Sciatic nerve (tissue), 2 donors: ENCODE results near the gene SERPINA5. TPM values are rescaled to one million over a fixed set of nuclear protein-coding genes. Genes with fewer than 3 reads are reported as not detected.

Experiments used
- ATAC-seq: fragments of 200-7000 bp; cut with Tn5 transposase; one replicate; pipeline ENCODE4 v1.9.1; 2020; ENCODE audit warnings: mild to moderate bottlenecking, moderate library complexity
- DNase-seq: peaks from one replicate; pipeline ENCODE4 v3.0.0-alpha.2; 2020; ENCODE audit warnings: low spot score
- intact Hi-C: fragments of 100-400 bp; cut with DNase I; formaldehyde crosslinking; loops from one replicate; pipeline ENCODE4 v1.14.2; 2022
- total RNA-seq: library from RNA; stranded (reverse); fragmentation: NEBNext Ultra II Directional; extraction: Animal tissue kit (Norgen Biotek cat#: 25700); gene quantifications from one replicate; pipeline ENCODE4 v1.2.1, GENCODE V29; 2021
- donor health status: DM: no; HTN: no; CAD: no.
- donor health status: DM: no; HTN: no; CAD: no.

The SERPINA5 gene
- total RNA-seq, 1 donor from 2014 or later = 8.8 TPM

DNA sequence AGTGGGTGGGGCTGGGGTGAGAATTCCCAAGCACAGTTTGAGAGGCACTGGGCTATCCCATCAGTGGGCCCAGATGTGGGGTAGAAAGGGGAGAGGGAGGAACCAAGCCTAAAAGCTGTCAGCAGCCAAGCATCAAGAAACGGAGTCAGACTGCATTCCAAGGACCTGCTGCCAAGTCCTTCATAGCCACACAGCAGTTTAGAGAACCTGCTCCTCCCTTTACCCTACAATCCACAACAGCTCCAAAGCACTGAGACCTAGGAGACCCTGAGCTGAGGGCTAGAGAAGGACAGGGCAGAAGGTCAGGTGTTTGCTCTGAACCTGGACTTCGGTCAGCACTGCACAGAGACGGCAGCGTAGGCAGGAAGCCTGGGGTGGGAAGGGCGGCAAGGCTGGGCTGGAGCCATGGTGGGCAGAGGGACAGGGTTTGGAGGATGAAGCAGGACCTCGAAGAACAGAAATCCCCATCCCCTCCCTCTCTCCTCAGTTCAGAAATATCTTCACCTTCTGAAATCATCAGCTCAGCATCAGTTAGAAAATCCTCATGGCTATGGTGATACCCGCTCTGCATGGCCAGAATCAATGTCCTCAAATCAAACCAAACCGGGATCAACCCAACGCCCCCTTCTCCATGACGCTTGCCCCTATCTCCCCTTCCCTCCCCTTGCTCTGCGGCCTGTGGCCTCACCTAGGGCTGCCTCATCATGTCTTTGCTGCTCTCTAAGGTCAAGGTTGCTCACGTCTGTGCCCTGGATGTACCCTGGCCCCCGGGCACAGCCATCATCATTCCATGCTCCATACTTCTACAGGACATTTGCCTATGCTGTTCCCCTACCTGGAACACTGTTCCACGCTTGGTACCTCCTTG, 32.9 kb upstream of the SERPINA5 start:
- ATAC-seq = peak; percentile 30
- no peak for DNase-seq
- intact Hi-C loops = no loop called here

- intact Hi-C loops = no loop called here
- DNase-seq (peak; percentile 85), ATAC-seq (peak; percentile 92)
Observed at GRCh38 chr14:94548999-94549985, 31.9 kb upstream of the SERPINA5 start.

DNA sequence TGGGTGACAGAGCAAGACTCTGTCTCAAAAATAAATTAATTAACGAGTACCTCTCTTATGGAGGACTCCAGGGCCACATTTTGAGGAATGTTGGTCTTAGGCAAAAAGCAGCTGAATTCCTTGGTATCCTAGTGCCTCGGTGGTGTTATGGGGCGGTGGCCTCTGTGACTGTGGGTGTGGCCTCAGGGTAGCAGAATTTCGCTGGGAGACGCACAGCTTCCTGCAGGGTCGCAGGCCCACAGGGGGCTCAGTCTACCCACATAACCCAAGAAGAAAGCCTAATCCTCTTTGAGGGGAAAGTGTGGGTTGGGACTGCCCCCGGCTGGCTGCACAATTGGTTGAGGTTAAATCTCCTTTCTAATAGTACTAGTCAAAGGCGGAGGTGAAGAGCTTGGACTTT, 31.2 kb upstream of the SERPINA5 start:
- ATAC-seq = no peak
- no peak for DNase-seq
- intact Hi-C loops = no loop called here

- intact Hi-C loops = no loop called here
- DNase-seq (no peak), ATAC-seq (no peak)
Observed at GRCh38 chr14:94555991-94556390, 25.2 kb upstream of the SERPINA5 start.

DNA sequence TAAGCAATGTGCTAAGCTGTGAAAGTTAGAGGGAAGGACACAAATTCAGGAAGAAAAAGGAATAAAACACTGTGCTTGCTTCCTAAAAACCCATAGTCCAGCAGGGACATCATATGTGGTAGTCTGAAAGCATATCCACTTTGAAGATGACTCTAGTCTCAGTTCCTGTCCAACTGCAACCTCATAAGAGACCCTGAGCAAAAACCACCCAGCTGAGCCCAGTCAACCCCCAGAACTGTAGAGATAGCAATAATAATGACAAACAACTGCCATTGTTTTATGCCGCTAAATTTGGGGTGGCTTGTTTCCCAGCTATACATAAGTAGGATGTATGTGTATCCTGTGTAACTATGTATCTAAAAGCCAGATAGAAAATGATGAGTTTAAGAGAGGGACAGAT, 23.9 kb upstream of the SERPINA5 start:
- no peak for ATAC-seq
- no peak for DNase-seq
- intact Hi-C loops = no loop called here

DNA sequence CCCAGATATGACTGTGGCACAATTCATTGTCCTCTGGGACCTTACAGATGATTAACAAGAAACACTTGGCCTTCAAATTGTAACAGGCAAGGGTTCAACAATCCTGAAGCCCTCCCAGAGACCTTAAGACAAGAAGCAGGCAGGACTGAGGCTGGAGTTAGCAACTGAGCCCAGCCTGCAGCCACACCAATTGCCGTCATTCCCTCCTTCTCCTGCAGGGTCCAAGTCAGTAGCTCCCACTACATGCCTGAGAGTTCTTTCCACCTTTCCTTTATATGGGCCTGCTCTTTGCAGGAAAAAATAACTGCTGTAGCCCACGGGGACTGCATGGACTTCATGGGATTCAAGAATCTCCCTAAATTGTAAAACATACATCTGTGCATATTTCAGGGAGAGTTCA, 22.4 kb upstream of the SERPINA5 start:
- ATAC-seq = no peak
- DNase-seq = no peak
- intact Hi-C loops = no loop called here

- DNase-seq (no peak), ATAC-seq (no peak)
- intact Hi-C loops = no loop called here
Observed at GRCh38 chr14:94559638-94560290, 21.5 kb upstream of the SERPINA5 start.

GRCh38 chr14:94560291-94560665, 20.9 kb upstream of the SERPINA5 start:
- DNase-seq = no peak
- intact Hi-C loops = no loop called here
- ATAC-seq = no peak

DNA sequence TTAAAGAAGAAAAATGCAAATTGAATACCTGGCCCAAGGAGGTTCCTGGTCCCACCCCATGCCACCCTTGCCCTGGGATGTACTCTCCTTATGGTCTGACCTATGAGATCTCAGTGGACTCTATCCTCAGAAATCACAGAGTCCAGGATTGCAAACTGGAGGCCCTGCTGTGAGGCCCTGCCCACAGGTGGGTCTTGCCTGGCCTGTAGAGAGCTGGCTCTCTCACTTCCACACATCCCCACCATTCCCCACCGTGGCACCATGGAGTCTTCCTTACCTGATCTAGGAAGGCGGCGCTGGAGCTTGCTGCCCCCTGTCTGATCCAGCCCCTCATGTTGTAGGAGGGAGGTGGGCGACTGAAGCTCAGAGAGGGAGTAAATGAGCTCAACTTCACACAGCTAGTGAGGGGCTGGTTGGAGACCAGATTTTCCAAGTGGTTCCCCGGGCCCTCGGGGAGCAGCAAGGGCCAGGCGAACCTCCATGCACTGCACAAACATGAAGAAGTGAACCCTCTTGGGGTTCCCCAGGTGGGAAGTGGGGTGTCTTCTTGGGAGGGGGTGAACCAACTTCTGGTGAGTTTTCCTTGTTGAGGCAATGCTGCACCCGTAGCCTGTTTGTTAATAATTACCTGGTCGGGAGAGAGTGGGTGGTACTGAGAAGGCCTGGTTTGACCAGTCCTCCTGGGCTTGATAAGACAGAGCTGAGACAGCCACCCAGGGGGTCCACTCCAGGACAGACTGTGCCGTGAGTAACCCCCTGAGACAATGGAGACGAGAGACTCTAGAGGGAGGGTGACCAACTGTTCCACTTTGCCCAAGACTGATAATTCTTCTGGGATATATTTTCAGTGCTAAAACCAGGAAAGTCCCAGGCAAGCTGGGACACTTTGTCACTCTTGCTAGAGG, 20.2 kb upstream of the SERPINA5 start, which contains the start of gene SERPINA4:
Gene SERPINA4, plus strand, starts transcription at position 692 of the 905 bp plus-strand sequence. CDS start 2,041 bp downstream, outside the sequence.
- no peak for DNase-seq
- intact Hi-C loops = no loop called here
- ATAC-seq = no peak

- ATAC-seq = no peak
Observed at GRCh38 chr14:94561656-94562010, 19.6 kb upstream of the SERPINA5 start.

GRCh38 chr14:94562022-94562421, 19.2 kb upstream of the SERPINA5 start:
- DNase-seq (no peak), ATAC-seq (no peak)
- intact Hi-C loops = no loop called here

More at GRCh38 chr14:94561656-94562010, 19.6 kb upstream of the SERPINA5 start:
- DNase-seq = no peak
- intact Hi-C loops = no loop called here

GRCh38 chr14:94562941-94563883, 18.0 kb upstream of the SERPINA5 start:
- intact Hi-C loops = no loop called here
- no peak for DNase-seq
- no peak for ATAC-seq

- ATAC-seq = no peak
- intact Hi-C loops = no loop called here
- DNase-seq = no peak
Observed at GRCh38 chr14:94564381-94564780, 16.8 kb upstream of the SERPINA5 start.

- no peak for DNase-seq
- intact Hi-C loops = no loop called here
Observed at GRCh38 chr14:94568186-94568585, 13.0 kb upstream of the SERPINA5 start.

GRCh38 chr14:94569381-94570001, 11.7 kb upstream of the SERPINA5 start:
- ATAC-seq = no peak
- DNase-seq = no peak
- intact Hi-C loops = no loop called here

More at GRCh38 chr14:94568186-94568585, 13.0 kb upstream of the SERPINA5 start:
- no peak for ATAC-seq

DNA sequence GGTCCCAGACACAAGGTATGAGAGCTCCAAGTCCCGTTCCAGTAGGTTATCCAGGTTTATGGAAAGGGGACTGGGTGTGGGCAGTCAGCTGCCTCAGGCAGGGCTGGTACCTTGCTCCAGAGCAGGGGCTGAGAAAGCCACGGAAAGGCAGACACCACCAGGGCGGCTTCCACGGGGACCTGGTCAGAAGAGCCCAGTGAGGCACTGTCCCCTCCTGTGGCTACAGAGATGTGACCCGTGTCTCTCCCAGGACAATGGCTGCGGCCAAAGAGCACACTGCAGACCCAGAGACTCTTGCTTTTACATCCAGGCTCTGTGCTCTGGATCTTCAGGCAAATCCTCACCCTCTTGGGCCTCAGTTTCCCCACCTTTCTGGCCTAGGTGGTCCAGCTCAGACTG, 11.2 kb upstream of the SERPINA5 start:
- ATAC-seq (no peak), DNase-seq (no peak)
- intact Hi-C loops = no loop called here

DNA sequence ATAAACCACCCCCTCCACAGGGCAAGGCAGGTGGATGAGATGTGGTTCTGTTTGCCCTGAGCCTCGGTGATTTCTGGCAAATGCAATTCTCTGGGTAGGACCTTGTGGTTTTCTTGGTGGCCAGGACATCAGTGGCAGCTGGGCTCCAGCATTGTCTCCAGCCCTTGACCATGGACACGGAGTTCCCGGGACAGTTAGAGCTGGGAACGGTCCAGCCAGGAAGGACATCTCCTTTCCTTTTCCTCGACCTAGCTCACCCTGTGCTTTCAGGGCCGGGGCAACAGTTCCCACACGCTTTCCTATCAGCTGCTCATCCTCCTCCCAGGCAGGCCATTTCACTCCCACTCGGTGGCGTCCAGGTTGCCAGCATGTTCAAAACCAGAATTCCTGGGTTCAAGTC, 10.8 kb upstream of the SERPINA5 start:
- DNase-seq = no peak
- ATAC-seq = no peak
- intact Hi-C loops = no loop called here
